IMR-90 (cell line): ENCODE measurements around the gene DGLUCY.

Experiments used
- BHLHE40 ChIP-seq: fragments of 150-350 bp; IDR thresholded peaks from 2 replicates; pipeline ENCODE4 v1.6.1; 2016; ENCODE audit warnings: mild to moderate bottlenecking, low read depth, low read length
- CEBPB ChIP-seq: IDR thresholded peaks from 2 replicates; pipeline ENCODE4 v1.6.1; 2012; ENCODE audit warnings: low read depth, low read length, improper control_type of control experiment
- CTCF ChIP-seq: conservative IDR thresholded peaks from 2 replicates; pipeline ENCODE4 v1.5.1; 2012; ENCODE audit warnings: mild to moderate bottlenecking, low read depth, low read length, improper control_type of control experiment
- ELK1 ChIP-seq: fragments of 150-350 bp; IDR thresholded peaks from 2 replicates; pipeline ENCODE4 v1.6.1; 2016; ENCODE audit warnings: low read depth, mild to moderate bottlenecking, low read length, moderate library complexity, borderline replicate concordance
- MAFK ChIP-seq: IDR thresholded peaks from 2 replicates; pipeline ENCODE4 v1.6.1; 2012; ENCODE audit warnings: low read depth, low read length, improper control_type of control experiment
- MAZ ChIP-seq: IDR thresholded peaks from 2 replicates; pipeline ENCODE4 v1.6.1; 2012; ENCODE audit warnings: low read depth, mild to moderate bottlenecking, low read length, improper control_type of control experiment, moderate library complexity, borderline replicate concordance
- MXI1 ChIP-seq: IDR thresholded peaks from 2 replicates; pipeline ENCODE4 v1.6.1; 2012; ENCODE audit warnings: low read depth, mild to moderate bottlenecking, low read length, moderate library complexity, borderline replicate concordance
- POLR2A ChIP-seq: IDR thresholded peaks from 2 replicates; pipeline ENCODE4 v1.6.1; 2012; ENCODE audit warnings: mild to moderate bottlenecking, low read depth, low read length
- RAD21 ChIP-seq: IDR thresholded peaks from 2 replicates; pipeline ENCODE4 v1.6.1; 2012; ENCODE audit warnings: low read length, improper control_type of control experiment
- RCOR1 ChIP-seq: IDR thresholded peaks from 2 replicates; pipeline ENCODE4 v1.6.1; 2012; ENCODE audit warnings: mild to moderate bottlenecking, low read length, improper control_type of control experiment; ENCODE audit not compliant: insufficient replicate concordance
- RFX5 ChIP-seq: IDR thresholded peaks from 2 replicates; pipeline ENCODE4 v1.8.0; 2012; ENCODE audit warnings: low read depth, mild to moderate bottlenecking, low read length, moderate library complexity
- SMC3 ChIP-seq: fragments of 150-350 bp; IDR thresholded peaks from 2 replicates; pipeline ENCODE4 v1.6.1; 2016; ENCODE audit warnings: low read depth, mild to moderate bottlenecking, antibody characterized with exemption, low read length, moderate library complexity
- USF2 ChIP-seq: fragments of 150-350 bp; IDR thresholded peaks from 2 replicates; pipeline ENCODE4 v1.6.1; 2017; ENCODE audit warnings: mild to moderate bottlenecking, antibody characterized with exemption, low read length, low read depth

- TF ChIP-seq CTCF (no peak), MXI1 (no peak), CEBPB (no peak), POLR2A (no peak), MAZ (no peak), RFX5 (no peak), SMC3 (no peak), MAFK (no peak), BHLHE40 (no peak), RAD21 (no peak), RCOR1 (no peak), USF2 (no peak), ELK1 (no peak)
These were observed 156.3 kb downstream of the DGLUCY start for GRCh38 chr14:91270188-91270587.
